Endometrial microvascular endothelial cells (primary cell): ENCODE results near the gene TCF12. TPM values are rescaled to one million over a fixed set of nuclear protein-coding genes. Genes with fewer than 3 reads are reported as not detected.
"Not testable (repeated sequence)": the region's sequence is repeated elsewhere in the genome, so short reads cannot be mapped to it uniquely, and the experiment has no call there.

Experiments used
- in situ Hi-C: cut with HindIII; loops from 2 replicates; pipeline ENCODE4 v1.10.0; 2017; ENCODE audit warnings: low sequenced_read_pairs, low pct_unique_long_range_greater_than_20kb; ENCODE audit errors: inconsistent ontology term
- total RNA-seq: library from RNA; depleted of rRNA; stranded (reverse); fragments of >200 nt; gene quantifications from one replicate; pipeline ENCODE4 v1.2.3, GENCODE V29; 2015; ENCODE audit errors: inconsistent ontology term

Gene TCF12
- total RNA-seq, 1 donor from 2014 or later = 40.4 TPM

DNA sequence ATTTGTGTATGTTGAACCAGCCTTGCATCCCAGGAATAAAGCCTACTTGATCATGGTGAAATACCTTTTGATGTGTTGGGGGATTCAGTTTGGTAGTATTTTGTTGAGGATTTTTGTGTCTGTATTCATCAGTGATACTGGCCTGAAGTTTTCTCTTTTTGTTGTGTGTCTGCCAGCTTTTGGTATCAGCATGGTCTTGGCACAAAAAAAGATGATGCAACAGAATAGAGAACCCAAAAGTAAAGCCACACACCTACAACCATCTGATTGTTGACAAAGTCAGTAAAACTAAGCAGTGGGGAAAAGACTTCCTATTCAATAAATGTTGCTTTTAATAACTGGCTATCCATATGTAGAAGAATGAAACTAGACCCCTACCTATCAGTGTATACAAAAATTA, 77.6 kb downstream of the TCF12 start:
- in situ Hi-C loops = no loop called here

DNA sequence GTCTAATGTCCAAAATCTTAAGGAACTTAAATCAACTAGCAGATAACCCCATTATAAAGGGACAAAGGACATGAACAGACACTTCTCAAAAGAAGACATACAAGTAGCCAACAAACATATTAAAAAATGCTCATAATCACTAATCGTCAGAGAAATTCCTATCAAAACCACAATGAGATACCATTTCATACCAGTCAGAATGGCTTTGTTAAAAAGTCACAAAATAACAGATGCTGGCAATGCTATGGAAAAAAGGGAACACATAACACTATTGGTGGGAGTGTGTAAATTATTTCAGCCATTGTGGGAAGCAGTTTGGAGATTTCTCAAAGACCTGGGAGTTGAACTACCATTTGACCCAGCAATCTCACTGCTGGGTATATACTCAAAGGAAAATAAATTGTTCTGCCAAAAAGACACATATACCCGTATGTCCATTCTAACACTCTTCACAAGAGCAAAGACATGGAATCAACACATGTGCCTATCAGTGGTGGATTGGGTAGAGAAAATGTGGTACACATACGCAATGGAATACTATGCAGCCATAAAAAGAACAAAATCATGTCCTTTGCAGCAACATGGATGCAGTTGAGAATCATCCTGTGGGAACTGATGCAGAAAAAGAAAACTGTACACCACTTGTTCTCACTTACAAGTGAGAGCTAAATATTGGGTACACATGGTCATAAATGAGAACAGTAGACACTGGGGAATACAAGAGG, 78.5 kb downstream of the TCF12 start:
- in situ Hi-C loops = no loop called here

DNA sequence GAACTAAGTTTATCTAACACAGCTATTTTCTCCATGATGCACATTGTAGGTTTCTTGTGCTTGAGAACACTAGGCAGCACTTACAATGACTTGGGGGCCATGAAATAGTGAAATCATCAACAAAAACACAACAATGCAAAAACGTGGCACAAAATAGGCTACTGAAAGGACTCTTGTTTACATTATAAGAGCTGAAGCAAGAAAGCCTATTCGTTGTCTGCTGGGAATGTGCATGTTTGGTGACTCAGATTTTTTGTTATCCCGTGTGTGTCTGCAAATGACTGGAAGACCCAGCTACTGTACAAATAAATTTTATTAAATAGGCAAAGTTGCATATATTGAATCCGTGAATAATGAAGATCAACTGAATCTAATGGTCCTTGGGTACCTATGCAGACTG, 85.0 kb downstream of the TCF12 start:
- in situ Hi-C loops = no loop called here

GRCh38 chr15:57005244-57005643, 86.8 kb downstream of the TCF12 start:
- in situ Hi-C loops = no loop called here

DNA sequence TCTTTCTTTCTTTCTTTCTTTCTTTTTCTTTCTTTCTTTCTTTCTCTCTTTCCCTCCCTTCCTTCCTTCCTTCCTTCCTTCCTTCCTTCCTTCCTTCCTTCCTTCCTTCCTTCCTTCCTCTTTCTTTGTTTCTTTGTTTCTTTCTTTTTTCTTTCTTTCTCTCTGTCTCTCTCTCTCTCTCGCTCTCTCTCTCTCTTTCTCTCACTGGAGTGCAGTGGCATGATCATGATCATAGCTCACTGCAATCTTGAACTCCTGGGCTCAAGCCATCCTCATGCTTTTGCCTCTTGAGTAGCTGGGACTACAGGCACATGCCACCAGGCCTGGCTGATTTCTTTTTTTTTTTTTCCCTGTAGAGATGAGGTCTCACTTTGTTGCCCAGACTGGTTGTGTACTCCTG, 89.4 kb downstream of the TCF12 start:
- in situ Hi-C loops = not testable (repeated sequence)

DNA sequence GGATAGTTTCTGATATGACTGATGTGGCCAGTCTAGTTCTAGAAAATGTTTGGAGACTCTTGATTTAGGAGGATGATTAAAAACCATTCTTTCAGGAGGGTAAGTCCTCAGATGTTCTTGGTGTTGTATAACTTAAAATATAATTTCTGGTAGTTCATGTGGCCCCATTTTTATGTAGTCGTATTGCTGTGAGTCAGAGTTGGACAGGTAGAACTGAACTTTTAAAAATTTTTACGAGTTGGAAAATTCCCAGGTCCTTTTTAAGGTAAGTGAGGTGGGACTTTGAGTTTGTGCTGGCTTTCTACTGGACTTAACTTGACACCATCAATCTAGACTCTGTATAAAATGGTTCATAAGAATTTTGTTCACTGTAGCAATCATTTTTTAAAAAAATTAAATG, 92.3 kb downstream of the TCF12 start:
- in situ Hi-C loops = no loop called here

- in situ Hi-C loops = no loop called here
These were observed 94.1 kb downstream of the TCF12 start for GRCh38 chr15:57012556-57012955.

DNA sequence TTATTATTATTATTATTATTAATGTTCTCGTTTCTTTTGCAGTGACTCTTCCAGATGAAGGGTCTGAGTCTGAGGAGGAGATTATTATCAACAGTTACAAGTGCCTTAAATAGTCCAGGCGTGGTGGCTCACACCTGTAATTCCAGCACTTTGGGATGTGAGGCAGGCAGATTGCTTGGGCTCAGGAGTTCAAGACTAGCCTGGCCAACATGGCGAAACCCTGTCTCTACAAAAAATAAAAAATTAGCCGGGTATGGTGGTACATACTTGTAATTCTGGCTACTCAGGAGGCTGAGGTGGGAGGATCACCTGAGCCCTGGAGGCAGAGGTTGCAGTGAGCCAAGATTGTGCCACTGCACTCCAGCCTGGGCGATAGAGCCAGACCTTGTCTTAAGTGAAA, 96.5 kb downstream of the TCF12 start:
- in situ Hi-C loops = not testable (repeated sequence)

DNA sequence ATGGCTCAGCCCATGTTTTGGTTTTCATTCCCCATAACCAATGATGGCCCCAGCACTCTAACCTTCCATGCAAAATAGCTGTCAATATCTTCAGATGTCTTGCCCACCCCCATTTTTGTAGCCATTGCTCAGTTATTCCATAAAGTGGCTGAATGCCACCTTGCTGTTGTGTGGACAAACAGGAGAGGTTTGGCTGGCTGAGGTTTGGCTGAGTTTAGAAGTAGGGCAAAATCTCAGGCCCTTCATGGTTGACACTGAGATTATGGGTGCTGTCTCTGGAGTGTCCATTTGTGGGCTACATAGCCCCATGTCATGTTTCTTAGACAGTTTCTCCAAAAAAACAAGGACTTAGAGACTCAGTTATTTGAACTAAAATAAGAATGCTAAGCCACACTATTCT, 96.9 kb downstream of the TCF12 start:
- in situ Hi-C loops = no loop called here

DNA sequence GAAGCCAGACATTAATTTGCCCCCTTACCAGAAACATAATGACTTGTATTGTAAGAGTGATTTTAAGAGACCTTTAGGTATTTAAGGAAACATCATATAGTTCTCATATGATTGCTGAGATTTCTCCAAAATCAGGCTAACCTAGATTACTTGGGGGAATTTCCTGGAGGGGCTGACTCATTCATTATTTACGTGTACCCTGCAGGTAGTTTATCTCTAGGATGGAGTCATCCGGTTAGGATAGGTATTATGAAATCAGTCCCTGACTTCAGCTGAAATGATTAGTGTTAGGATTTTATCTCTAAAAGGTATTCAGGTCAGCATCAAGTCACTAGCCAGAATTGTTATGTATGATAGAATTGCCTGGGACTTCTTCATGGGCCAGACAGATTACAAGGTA, 97.5 kb downstream of the TCF12 start:
- in situ Hi-C loops = no loop called here

GRCh38 chr15:57017024-57017423, 98.6 kb downstream of the TCF12 start:
- in situ Hi-C loops = no loop called here

GRCh38 chr15:57018151-57018550, 99.7 kb downstream of the TCF12 start:
- in situ Hi-C loops = no loop called here

DNA sequence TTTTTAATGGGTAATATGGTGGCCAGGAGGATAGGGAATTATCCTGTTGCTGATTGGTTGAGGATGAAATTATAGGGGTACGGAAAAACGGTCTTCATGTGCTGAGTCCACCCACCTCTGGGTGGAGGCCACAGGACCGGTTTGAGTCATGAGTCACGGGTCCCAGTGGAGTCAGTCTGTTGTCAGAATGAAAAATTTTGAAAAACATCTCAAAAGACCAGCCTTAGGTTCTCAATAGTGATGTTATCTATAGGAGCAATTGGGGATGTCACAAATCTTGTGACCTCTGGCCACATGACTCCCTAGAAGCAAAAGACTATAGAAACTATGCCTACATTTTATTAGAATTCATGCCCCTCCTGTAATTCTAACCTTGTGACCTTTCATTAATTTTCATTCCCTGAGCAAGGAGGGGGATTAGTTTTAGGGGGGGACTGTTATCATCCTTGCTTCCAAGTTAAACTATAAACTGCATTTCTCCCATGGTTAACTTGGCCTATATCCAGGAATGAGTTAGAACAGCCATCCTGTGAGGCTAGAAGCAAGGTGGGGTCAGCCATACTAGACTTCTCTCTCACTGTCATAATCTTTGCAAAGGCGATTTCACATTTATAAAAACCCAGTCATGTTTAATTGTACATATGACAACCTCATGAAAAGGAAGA, 101.2 kb downstream of the TCF12 start:
- in situ Hi-C loops = no loop called here

GRCh38 chr15:57025264-57025926, 107.0 kb downstream of the TCF12 start:
- in situ Hi-C loops = no loop called here

DNA sequence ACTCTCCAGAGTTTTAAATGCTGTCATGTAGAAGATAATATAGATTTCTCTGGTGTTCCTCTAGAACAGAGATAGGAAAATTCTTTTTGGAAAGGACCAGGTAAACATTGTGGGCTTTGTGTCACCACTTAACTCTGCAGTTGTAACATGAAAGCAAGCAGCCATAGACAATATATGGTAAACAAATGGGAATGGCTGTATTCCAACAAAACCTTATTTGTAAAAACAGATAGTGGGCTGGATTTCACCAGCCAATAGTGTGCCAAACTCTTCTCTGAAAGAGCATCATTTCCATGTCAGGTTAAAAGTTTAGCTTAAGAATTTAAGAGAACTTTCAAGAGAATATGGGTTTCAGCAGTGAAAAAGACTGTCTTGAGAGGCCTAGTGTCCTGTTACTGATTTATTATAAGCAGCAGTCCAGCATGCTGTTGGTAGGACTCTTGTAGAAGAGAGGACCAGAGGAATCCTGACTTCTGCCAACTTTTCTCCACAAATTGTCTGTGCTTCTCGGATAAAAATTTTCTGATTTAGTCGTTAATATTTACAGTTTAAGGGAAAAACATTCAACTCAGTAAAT, 107.7 kb downstream of the TCF12 start:
- in situ Hi-C loops = no loop called here

- in situ Hi-C loops = no loop called here
These were observed 109.2 kb downstream of the TCF12 start for GRCh38 chr15:57027596-57027995.

GRCh38 chr15:57028176-57028575, 109.7 kb downstream of the TCF12 start:
- in situ Hi-C loops = no loop called here

DNA sequence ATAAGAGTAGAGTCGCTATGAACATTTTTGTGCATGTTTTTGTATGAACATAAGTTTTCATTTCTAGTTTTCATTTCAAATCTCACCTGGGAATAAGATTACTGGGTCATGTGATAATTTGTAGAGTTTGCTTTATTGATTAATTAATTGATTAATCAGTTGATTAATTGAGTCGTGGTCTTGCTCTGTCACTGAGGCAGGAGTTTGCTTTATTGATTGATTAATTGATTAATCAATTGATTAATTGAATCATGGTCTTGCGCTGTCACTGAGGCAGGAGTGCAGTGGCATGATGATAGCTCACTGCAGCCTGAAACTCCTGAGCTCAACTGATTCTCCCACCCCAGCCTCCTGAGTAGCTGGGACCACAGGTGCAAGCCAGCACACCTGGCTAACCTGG, 111.6 kb downstream of the TCF12 start:
- in situ Hi-C loops = no loop called here

GRCh38 chr15:57031082-57031481, 112.6 kb downstream of the TCF12 start:
- in situ Hi-C loops = no loop called here

- in situ Hi-C loops = no loop called here
These were observed 113.2 kb downstream of the TCF12 start for GRCh38 chr15:57031605-57032004.
